GM12878 (cell line): ENCODE results near the gene ZFP62. TPM values are rescaled to one million over a fixed set of nuclear protein-coding genes. Genes with fewer than 3 reads are reported as not detected.
A peak's percentile ranks its signal among the peaks of the same experiment; 100 is the strongest.

Experiments used
- ATAC-seq: fragments of 200-7000 bp; cut with Tn5 transposase; 3 replicates; pipeline ENCODE4 v1.9.1; 2020; ENCODE audit warnings: mild to moderate bottlenecking, moderate library complexity
- BruUV-seq: library from RNA; stranded (reverse); fragments of 400-500 nt; replicated peaks from 2 replicates; lab custom pipeline; 2021; lab: Mats Ljungman, UMichigan
- CTCF ChIA-PET: fragments of 300-600 bp; sonication (Branson Sonifier 250); formaldehyde crosslinking; extraction: SDS; loops from one replicate; lab custom pipeline; 2021; ENCODE audit warnings: inconsistent platforms; lab: Yijun Ruan, JAX
- POLR2A ChIA-PET: fragments of 350-600 bp; formaldehyde crosslinking; extraction: SDS; loops from one replicate; lab custom pipeline; 2021; ENCODE audit warnings: inconsistent platforms; lab: Charles Lee
- RAD21 ChIA-PET: fragments of 300-600 bp; sonication (Branson Sonifier 250); formaldehyde crosslinking; loops from one replicate; lab custom pipeline; 2023; ENCODE audit warnings: antibody characterized with exemption; ENCODE audit not compliant: unreplicated experiment; lab: Charles Lee
- SMC1A ChIA-PET: fragments of 300-600 bp; sonication (Branson Sonifier 250); formaldehyde crosslinking; loops from one replicate; lab custom pipeline; 2023; ENCODE audit not compliant: unreplicated experiment, uncharacterized antibody; lab: Charles Lee
- DNase-seq: peaks from one replicate; pipeline ENCODE4 v3.0.0-alpha.2; 2011; ENCODE audit warnings: low read depth, low spot score
- FAIRE-seq: peaks from 3 replicates; lab custom pipeline; 2011; peaks lifted over from hg19 to GRCh38; lab: Jason Lieb, UNC
- H2AFZ ChIP-seq: 2 replicates; pipeline ENCODE4 v1.6.0; 2011; ENCODE audit warnings: low read depth, low read length, control low read depth; ENCODE audit not compliant: control insufficient read depth
- H3K27ac ChIP-seq: 2 replicates; pipeline ENCODE4 v1.5.1; 2011; ENCODE audit warnings: control low read depth; ENCODE audit not compliant: control insufficient read depth, insufficient read depth
- H3K27me3 ChIP-seq, 2 experiments: replicated peaks in 1 of 2; 2 replicates each; pipeline versions ENCODE4 v1.6.0 to v1.6.1; 2011; ENCODE audit warnings: low read length in 1 of 2; ENCODE audit not compliant: control insufficient read depth in 2 of 2, insufficient read depth in 2 of 2
- H3K36me3 ChIP-seq, 2 experiments: 2 replicates each; pipeline ENCODE4 v1.5.1; 2011; ENCODE audit warnings: low read length in 1 of 2; ENCODE audit not compliant: control insufficient read depth in 2 of 2, insufficient read depth in 2 of 2
- H3K4me1 ChIP-seq: 2 replicates; pipeline ENCODE4 v1.6.1; 2011; ENCODE audit warnings: mild to moderate bottlenecking, low read length, moderate library complexity, mixed read lengths; ENCODE audit not compliant: control insufficient read depth, insufficient read depth
- H3K4me2 ChIP-seq: 2 replicates; pipeline ENCODE4 v1.6.0; 2011; ENCODE audit warnings: control low read depth; ENCODE audit not compliant: control insufficient read depth, insufficient read depth
- H3K4me3 ChIP-seq: fragments of 200-600 bp; sonication (generic); 2 replicates; pipeline ENCODE4 v1.5.1; 2016
- H3K79me2 ChIP-seq: 2 replicates; pipeline ENCODE4 v1.6.0; 2011; ENCODE audit warnings: low read length; ENCODE audit not compliant: control insufficient read depth, insufficient read depth
- H3K9ac ChIP-seq: 2 replicates; pipeline ENCODE4 v1.8.0; 2011; ENCODE audit warnings: low read length, control low read depth, mixed read lengths; ENCODE audit not compliant: control insufficient read depth, insufficient read depth
- H3K9me3 ChIP-seq: replicated peaks from 3 replicates; pipeline ENCODE4 v1.5.1; 2011; ENCODE audit warnings: mild to moderate bottlenecking, low read length; ENCODE audit not compliant: control insufficient read depth, insufficient read depth
- H4K20me1 ChIP-seq: 2 replicates; pipeline ENCODE4 v1.6.0; 2011; ENCODE audit not compliant: control insufficient read depth, insufficient read depth
- CEBPZ ChIP-seq: fragments of 150-350 bp; IDR thresholded peaks from 2 replicates; pipeline ENCODE4 v1.6.1; 2016; ENCODE audit warnings: low read depth, low read length
- ELK1 ChIP-seq: IDR thresholded peaks from 2 replicates; pipeline ENCODE4 v1.6.1; 2012; ENCODE audit warnings: low read depth, low read length, improper control_type of control experiment
- HCFC1 ChIP-seq: fragments of 150-350 bp; IDR thresholded peaks from 2 replicates; pipeline ENCODE4 v1.6.1; 2014; ENCODE audit warnings: low read length
- KAT2A ChIP-seq: conservative IDR thresholded peaks from 2 replicates; pipeline ENCODE4 v1.6.1; 2011; ENCODE audit warnings: low read depth, low read length; ENCODE audit not compliant: control insufficient read depth
- KLF5 ChIP-seq: fragments of 450-650 bp; IDR thresholded peaks from 2 replicates; pipeline ENCODE4 v1.6.1; 2014; ENCODE audit warnings: mild to moderate bottlenecking; ENCODE audit not compliant: partially characterized antibody
- MLLT1 ChIP-seq: fragments of 450-650 bp; IDR thresholded peaks from 2 replicates; pipeline ENCODE4 v1.6.1; 2016; ENCODE audit warnings: mild to moderate bottlenecking
- NRF1 ChIP-seq: conservative IDR thresholded peaks from 2 replicates; pipeline ENCODE4 v1.6.1; 2011; ENCODE audit warnings: mild to moderate bottlenecking, low read depth, low read length, improper control_type of control experiment
- PKNOX1 ChIP-seq: fragments of 450-650 bp; IDR thresholded peaks from 2 replicates; pipeline ENCODE4 v1.6.1; 2016; ENCODE audit warnings: mild to moderate bottlenecking
- RFX5 ChIP-seq: IDR thresholded peaks from 2 replicates; pipeline ENCODE4 v1.6.1; 2011; ENCODE audit warnings: low read depth, low read length, improper control_type of control experiment
- USF1 ChIP-seq: IDR thresholded peaks from 2 replicates; pipeline ENCODE4 v1.6.1; 2011; ENCODE audit warnings: borderline replicate concordance, low read depth, mild to moderate bottlenecking, moderate library complexity, mixed read lengths, low read length; ENCODE audit not compliant: insufficient read depth; ENCODE audit errors: extremely low read length
- ZNF207 ChIP-seq: fragments of 450-650 bp; IDR thresholded peaks from 2 replicates; pipeline ENCODE4 v1.6.1; 2014; ENCODE audit warnings: antibody characterized with exemption, mild to moderate bottlenecking, borderline replicate concordance
- WGBS: methylation state at CpG from one replicate; pipeline ENCODE4 v1.1.6; 2016; ENCODE audit warnings: low lambda C conversion rate; ENCODE audit not compliant: insufficient replicate concordance, insufficient coverage; ENCODE audit errors: missing lambda C conversion rate; 5-methylcytosine and 5-hydroxymethylcytosine counted together
- in situ Hi-C: fragments of 300-500 bp; cut with MboI; formaldehyde crosslinking; loops from 9 replicates; pipeline ENCODE4 v1.14.3; 2018; ENCODE audit warnings: mixed read lengths
- intact Hi-C: fragments of 100-400 bp; cut with micrococcal nuclease; formaldehyde crosslinking; loops from one replicate; pipeline ENCODE4 v1.14.2; 2022; ENCODE audit not compliant: unreplicated experiment
- polyA plus RNA-seq, 11 experiments: library from polyadenylated mRNA; depleted of rRNA in 4 of 11; unstranded in 6 of 11; stranded (reverse) in 5 of 11; fragments of >200 nt; fragmentation: Nextera tagmentation in 4 of 11; fragmentation: Illumina TruSeq in 1 of 11; extraction: Ambion mirVana in 4 of 11; extraction: Trizol in 1 of 11; gene quantifications; 1 replicate in 1 of 11; 2 replicates in 10 of 11; pipeline versions ENCODE4 v1.2.1 to v1.2.3, GENCODE V29; 2011 to 2016; ENCODE audit warnings: inconsistent platforms in 2 of 11, missing spikeins in 2 of 11, low read depth in 1 of 11
- total RNA-seq, 4 experiments: library from RNA; depleted of rRNA in 3 of 4; stranded (reverse); fragments of >200 nt in 3 of 4; fragmentation: Illumina TruSeq in 1 of 4; extraction: Trizol in 1 of 4; gene quantifications; 2 replicates each; pipeline versions ENCODE4 v1.2.1 to v1.2.3, GENCODE V29; 2013 to 2021

The ZFP62 gene
- total and polyA plus RNA-seq, 10 of the 15 experiments (the other 5 are each of a cell fraction or from before 2014, with no cell fraction given), result 9.2 to 39.7 (median 21.1) TPM

GRCh38 chr5:180830253-180831138 lies 30.6 kb downstream of the ZFP62 start:
- H3K4me3 ChIP-seq, result peak overlapping the region; percentile 89
- no peaks in the 10 kb centered on the region for H3K27me3 ChIP-seq
- in situ Hi-C loops, result no loop called here
- H3K4me2 ChIP-seq, result peak overlapping the region; percentile 65
- CTCF ChIA-PET, result interaction anchor here (0.7 to 4.2 kb wide), 16 partner anchors 9 to 339 kb away, joined by 3 to 16 read pairs (median 4); partner anchors contain the start of gene ZFP62
- POLR2A ChIA-PET, result interaction anchor here (0.8 to 5.6 kb wide), 10 partner anchors 9 to 343 kb away, joined by 3 to 41 read pairs (median 18); partner anchors contain the start of gene ZFP62
- RAD21 ChIA-PET, result interaction anchor here (0.6 to 5.6 kb wide), 9 partner anchors 9 to 361 kb away, joined by 3 to 70 read pairs (median 7); partner anchors contain the start of genes MGAT1 and ZFP62
- 4% methylated on average over 30 of the region's 35 CpGs for WGBS
- peaks cover 1 to 10% of the 10 kb centered on the region in 2 experiments; a peak in 2 of 4 replicates for H3K36me3 ChIP-seq
- H3K27ac ChIP-seq, result peak overlapping the region; percentile 96
- no peaks in the 10 kb centered on the region; the same call in 1 of the 2 replicates for H4K20me1 ChIP-seq
- peaks cover 12% of the 10 kb centered on the region; the same call in 1 of the 2 replicates for H3K4me1 ChIP-seq
- SMC1A ChIA-PET, result interaction anchor here (0.6 to 4.3 kb wide), 15 partner anchors 8 to 415 kb away, joined by 3 to 28 read pairs (median 5); partner anchors contain the start of genes MGAT1 and ZFP62
- H3K9ac ChIP-seq, result peak overlapping the region; percentile 99
- ATAC-seq (peak; percentile 78), DNase-seq (no peak), FAIRE-seq (peak; percentile 85)
- H2AFZ ChIP-seq, result peak overlapping the region; percentile 45
- no peaks in the 10 kb centered on the region; the same call in 1 of the 3 replicates for H3K9me3 ChIP-seq
- intact Hi-C loops, result loop anchor here (2.0 kb wide), 1 partner anchor 20 kb away; no protein-coding TSS in a partner anchor
- peaks cover 45% of the 10 kb centered on the region for H3K79me2 ChIP-seq
- BruUV-seq, result no TSS peak
- peak; percentile 43 for TF ChIP-seq USF1
- no peak for TF ChIP-seq PKNOX1
- no peak for TF ChIP-seq ZNF207
- TF ChIP-seq CEBPZ, result no peak
- no peak for TF ChIP-seq KLF5
- TF ChIP-seq ELK1, result no peak
- TF ChIP-seq NRF1, result no peak
- no peak; the same call in 1 of the 2 replicates for TF ChIP-seq HCFC1
- no peak for TF ChIP-seq KAT2A
- TF ChIP-seq RFX5, result no peak; the same call in 1 of the 2 replicates
- no peak; the same call in none of the 2 replicates for TF ChIP-seq MLLT1
